22Rv1 (cell line): ENCODE measurements around the gene KIF22.

Experiments used
- ZFX ChIP-seq: fragments of 450-650 bp; IDR thresholded peaks from 2 replicates; pipeline ENCODE4 v1.6.1; 2017; ENCODE audit warnings: antibody characterized with exemption, borderline replicate concordance
- TF ChIP-seq, protein P1 (sequence below): fragments of 450-650 bp; IDR thresholded peaks from 2 replicates; pipeline ENCODE4 v1.5.1; 2017; ENCODE audit warnings: mild to moderate bottlenecking

DNA sequence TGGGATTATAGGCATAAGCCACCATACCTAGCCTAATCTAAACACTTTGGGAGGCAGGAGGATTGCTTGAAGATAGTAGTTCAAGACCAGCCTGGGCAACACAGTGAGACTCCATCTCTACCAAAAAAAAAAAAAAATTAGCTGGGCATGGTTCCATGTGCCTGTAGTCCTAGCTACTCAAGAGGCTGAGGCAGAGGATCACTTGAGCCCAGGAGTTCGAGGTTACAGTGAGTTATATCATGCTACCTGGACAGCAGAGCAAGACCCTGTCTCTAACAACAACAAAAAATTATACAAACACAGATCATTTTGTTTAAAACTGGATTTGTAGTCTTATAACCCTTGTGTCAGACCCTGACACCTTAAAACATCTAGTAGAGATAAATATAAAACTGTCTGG lies 37.0 kb upstream of the KIF22 start:
- TF ChIP-seq, protein P1, sequence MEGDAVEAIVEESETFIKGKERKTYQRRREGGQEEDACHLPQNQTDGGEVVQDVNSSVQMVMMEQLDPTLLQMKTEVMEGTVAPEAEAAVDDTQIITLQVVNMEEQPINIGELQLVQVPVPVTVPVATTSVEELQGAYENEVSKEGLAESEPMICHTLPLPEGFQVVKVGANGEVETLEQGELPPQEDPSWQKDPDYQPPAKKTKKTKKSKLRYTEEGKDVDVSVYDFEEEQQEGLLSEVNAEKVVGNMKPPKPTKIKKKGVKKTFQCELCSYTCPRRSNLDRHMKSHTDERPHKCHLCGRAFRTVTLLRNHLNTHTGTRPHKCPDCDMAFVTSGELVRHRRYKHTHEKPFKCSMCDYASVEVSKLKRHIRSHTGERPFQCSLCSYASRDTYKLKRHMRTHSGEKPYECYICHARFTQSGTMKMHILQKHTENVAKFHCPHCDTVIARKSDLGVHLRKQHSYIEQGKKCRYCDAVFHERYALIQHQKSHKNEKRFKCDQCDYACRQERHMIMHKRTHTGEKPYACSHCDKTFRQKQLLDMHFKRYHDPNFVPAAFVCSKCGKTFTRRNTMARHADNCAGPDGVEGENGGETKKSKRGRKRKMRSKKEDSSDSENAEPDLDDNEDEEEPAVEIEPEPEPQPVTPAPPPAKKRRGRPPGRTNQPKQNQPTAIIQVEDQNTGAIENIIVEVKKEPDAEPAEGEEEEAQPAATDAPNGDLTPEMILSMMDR, result no peak
- no peak for TF ChIP-seq ZFX
